Mononuclear cell (primary cell): ENCODE measurements around the gene SDF2L1. TPM values are rescaled to one million over a fixed set of nuclear protein-coding genes. Genes with fewer than 3 reads are reported as not detected.
"Not testable (repeated sequence)": the region's sequence is repeated elsewhere in the genome, so short reads cannot be mapped to it uniquely, and the experiment has no call there.

ENCODE experiments used
- H3K27me3 ChIP-seq: 2 replicates; pipeline ENCODE4 v1.6.0; 2011; ENCODE audit warnings: low read length, control low read depth; ENCODE audit not compliant: insufficient read depth
- H3K4me1 ChIP-seq: 2 replicates; pipeline ENCODE4 v1.5.1; 2011; ENCODE audit warnings: mild to moderate bottlenecking, low read length, control low read depth; ENCODE audit not compliant: insufficient read depth
- H3K4me3 ChIP-seq: 2 replicates; pipeline ENCODE4 v1.5.1; 2011; ENCODE audit warnings: mild to moderate bottlenecking, low read length, moderate library complexity
- H3K9me3 ChIP-seq: 2 replicates; pipeline ENCODE4 v1.5.1; 2011; ENCODE audit warnings: low read depth, mild to moderate bottlenecking, control low read depth, low read length
- total RNA-seq: library from RNA; depleted of rRNA; stranded (reverse); fragments of >200 nt; gene quantifications from one replicate; pipeline ENCODE4 v1.2.3, GENCODE V29; 2012

Gene SDF2L1
- total RNA-seq, 1 donor: 10.0 TPM

- Histone ChIP-seq H3K4me1 (no peaks in the 10 kb centered on the region), H3K27me3 (no peaks in the 10 kb centered on the region), H3K9me3 (no peaks in the 10 kb centered on the region), H3K4me3 (no peak overlapping the region)
Measured at GRCh38 chr22:21691816-21692215, 49.7 kb downstream of the SDF2L1 start.

GRCh38 chr22:21692856-21693255 is 50.8 kb downstream of the SDF2L1 start:
- not testable (repeated sequence) for H3K4me1 ChIP-seq, H3K27me3 ChIP-seq, H3K4me3 ChIP-seq, H3K9me3 ChIP-seq

DNA sequence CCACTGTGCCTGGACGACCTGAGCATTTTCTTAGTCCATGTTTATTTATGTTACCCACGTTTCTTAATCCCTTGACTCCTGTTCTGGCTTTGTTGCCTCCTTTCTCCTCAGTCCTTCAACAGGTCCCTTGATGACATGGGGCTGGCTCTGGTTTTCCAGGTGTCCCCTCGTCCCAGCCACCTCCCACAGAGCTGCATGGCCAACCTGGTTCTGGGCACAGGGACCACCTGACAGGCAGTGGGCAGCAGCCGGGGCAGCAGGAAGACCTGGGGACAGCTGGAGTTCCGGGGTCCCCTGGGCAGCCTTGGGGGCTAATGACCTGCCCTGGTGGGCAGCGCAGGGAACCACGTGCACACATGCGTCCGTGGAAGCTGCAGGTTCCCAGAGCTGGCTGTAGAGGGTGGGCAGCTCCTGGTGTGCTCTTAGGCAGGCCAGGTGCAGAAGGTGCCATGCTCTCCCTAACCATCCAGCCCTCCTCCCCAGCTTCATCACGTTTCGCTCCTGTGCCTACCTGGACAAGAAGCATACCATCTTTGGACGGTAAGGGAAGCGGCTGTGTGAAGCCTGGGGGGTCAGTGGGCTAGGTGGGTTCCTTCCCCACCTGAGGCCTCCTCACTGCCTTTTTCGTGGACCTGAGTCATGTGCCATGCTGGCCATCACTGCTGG is 51.4 kb downstream of the SDF2L1 start:
- Histone ChIP-seq H3K4me1 (no peaks in the 10 kb centered on the region), H3K4me3 (no peak overlapping the region), H3K9me3 (no peaks in the 10 kb centered on the region), H3K27me3 (no peaks in the 10 kb centered on the region)

Other genes starting within 250 kb of the SDF2L1 start
- 8.5 TPM for gene HIC2, start 224.9 kb upstream of the SDF2L1 start, total RNA-seq
- 2.1 TPM for gene TMEM191C, start 174.9 kb upstream of the SDF2L1 start, total RNA-seq
- gene RIMBP3C, start 90.8 kb upstream of the SDF2L1 start, total RNA-seq: 0.10 TPM
- 28.0 TPM for gene UBE2L3, start 74.6 kb upstream of the SDF2L1 start, total RNA-seq
- 20.7 TPM for gene YDJC, start 12.3 kb upstream of the SDF2L1 start, total RNA-seq
- not detected for gene CCDC116, start 9.5 kb upstream of the SDF2L1 start, total RNA-seq
- 32.0 TPM for gene PPIL2, start 23.7 kb downstream of the SDF2L1 start, total RNA-seq
- gene YPEL1, start 93.5 kb downstream of the SDF2L1 start, total RNA-seq: 3.8 TPM
- gene MAPK1, start 225.3 kb downstream of the SDF2L1 start, total RNA-seq: 30.0 TPM